ENCODE results near the gene PCBP3. TPM values are rescaled to one million over a fixed set of nuclear protein-coding genes. Genes with fewer than 3 reads are reported as not detected.

The PCBP3 gene
- total RNA-seq, 1 donor from 2014 or later: 4.6 TPM

DNA sequence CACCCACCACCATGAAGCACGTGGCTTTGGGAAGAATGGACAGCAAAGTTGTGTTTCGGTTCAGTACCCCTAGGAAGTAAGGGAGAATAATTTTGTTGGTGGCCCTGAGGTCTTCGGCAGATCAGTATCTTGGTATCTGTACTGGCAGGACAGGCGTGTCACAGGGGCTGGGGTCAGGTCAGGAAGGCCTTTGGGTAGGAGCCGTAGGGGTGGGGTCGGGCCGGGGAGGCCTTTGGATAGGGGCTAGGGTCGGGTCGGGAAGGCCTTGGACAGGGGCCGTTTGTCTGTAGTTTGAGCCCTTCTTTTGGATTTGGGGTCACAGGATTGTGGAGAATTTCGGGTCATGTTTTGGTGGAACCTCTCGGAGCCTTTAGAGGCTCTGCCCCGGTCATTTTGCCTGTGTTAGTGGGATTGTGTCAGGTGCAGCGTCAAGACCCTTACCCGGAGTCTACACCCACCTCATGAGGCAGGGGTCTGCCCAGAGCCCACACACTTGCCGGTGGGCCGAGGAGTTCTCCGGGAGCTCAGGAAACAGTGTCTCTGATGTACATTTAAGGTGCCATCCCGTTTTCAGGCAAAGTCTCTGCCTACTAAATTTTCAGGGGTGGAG, 262.8 kb downstream of the PCBP3 start:
- Histone ChIP-seq H4K20me1 (ENCODE audit: low read depth) (no peaks in the 10 kb centered on the region), H3K79me2 (ENCODE audit: low read depth) (no peaks in the 10 kb centered on the region), H2AFZ (replicated peaks) (no peak overlapping the region), H3K4me1 (no peaks in the 10 kb centered on the region), H3K4me2 (no peak overlapping the region), H3K9ac (no peak overlapping the region), H3K36me3 (no peaks in the 10 kb centered on the region), H3K27ac (no peak overlapping the region), H3K27me3 (no peaks in the 10 kb centered on the region), H3K9me3 (ENCODE audit: low read depth) (no peaks in the 10 kb centered on the region), H3K4me3 (no peak overlapping the region), H3F3A (ENCODE audit: low read depth) (no peaks in the 10 kb centered on the region)
- TF ChIP-seq, protein P1, sequence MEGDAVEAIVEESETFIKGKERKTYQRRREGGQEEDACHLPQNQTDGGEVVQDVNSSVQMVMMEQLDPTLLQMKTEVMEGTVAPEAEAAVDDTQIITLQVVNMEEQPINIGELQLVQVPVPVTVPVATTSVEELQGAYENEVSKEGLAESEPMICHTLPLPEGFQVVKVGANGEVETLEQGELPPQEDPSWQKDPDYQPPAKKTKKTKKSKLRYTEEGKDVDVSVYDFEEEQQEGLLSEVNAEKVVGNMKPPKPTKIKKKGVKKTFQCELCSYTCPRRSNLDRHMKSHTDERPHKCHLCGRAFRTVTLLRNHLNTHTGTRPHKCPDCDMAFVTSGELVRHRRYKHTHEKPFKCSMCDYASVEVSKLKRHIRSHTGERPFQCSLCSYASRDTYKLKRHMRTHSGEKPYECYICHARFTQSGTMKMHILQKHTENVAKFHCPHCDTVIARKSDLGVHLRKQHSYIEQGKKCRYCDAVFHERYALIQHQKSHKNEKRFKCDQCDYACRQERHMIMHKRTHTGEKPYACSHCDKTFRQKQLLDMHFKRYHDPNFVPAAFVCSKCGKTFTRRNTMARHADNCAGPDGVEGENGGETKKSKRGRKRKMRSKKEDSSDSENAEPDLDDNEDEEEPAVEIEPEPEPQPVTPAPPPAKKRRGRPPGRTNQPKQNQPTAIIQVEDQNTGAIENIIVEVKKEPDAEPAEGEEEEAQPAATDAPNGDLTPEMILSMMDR (IDR thresholded peaks at IDR 0.05): no peak
- TF ChIP-seq EZH2phosphoT487 (IDR thresholded peaks at IDR 0.05): no peak
- no peak for TF ChIP-seq EZH2 (IDR thresholded peaks at IDR 0.05)
- H3K27ac Mint-ChIP-seq: peak overlapping the region; percentile 65
- H3K36me3 Mint-ChIP-seq: no peaks in the 10 kb centered on the region
- H3K4me1 Mint-ChIP-seq: no peaks in the 10 kb centered on the region
- no peaks in the 10 kb centered on the region for H3K9me3 Mint-ChIP-seq
- no peak for DNase-seq (ENCODE audit: low spot score)
- H3K4me3 Mint-ChIP-seq: no peak overlapping the region
- peaks cover 4% of the 10 kb centered on the region for H3K27me3 Mint-ChIP-seq (ENCODE audit: insufficient read depth, low read depth)

DNA sequence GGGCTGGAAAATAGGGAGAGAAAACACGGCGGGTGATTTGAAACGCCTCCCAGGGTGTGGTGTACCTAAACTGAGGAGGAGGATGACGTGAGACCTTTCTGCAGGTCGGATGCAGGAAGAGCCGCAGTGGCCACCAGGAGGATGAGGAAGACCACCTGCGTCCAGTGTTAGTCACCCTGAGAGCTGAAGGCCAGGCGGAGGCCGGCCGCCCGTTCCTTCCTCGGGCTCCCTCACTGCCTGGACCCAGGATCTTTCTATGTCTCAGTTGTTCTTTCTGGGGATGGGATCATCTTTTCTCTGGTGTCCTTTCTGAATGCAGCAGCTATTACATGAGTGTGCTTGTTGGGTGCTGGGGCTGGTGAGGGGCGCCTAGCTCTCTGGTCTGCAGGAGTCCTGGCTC, 263.3 kb downstream of the PCBP3 start:
- Histone ChIP-seq H3K4me3 (no peak overlapping the region), H3K9ac (no peak overlapping the region), H3K27me3 (no peaks in the 10 kb centered on the region), H3K4me2 (no peak overlapping the region), H3K9me3 (ENCODE audit: low read depth) (no peaks in the 10 kb centered on the region), H2AFZ (replicated peaks) (no peak overlapping the region), H4K20me1 (ENCODE audit: low read depth) (no peaks in the 10 kb centered on the region), H3K4me1 (no peaks in the 10 kb centered on the region), H3F3A (ENCODE audit: low read depth) (no peaks in the 10 kb centered on the region), H3K27ac (no peak overlapping the region), H3K79me2 (ENCODE audit: low read depth) (no peaks in the 10 kb centered on the region), H3K36me3 (no peaks in the 10 kb centered on the region)
- H3K4me1 Mint-ChIP-seq: no peaks in the 10 kb centered on the region
- no peaks in the 10 kb centered on the region for H3K36me3 Mint-ChIP-seq
- no peak overlapping the region for H3K27ac Mint-ChIP-seq
- DNase-seq (ENCODE audit: low spot score): no peak
- TF ChIP-seq EZH2 (IDR thresholded peaks at IDR 0.05): no peak
- TF ChIP-seq, protein P1 (IDR thresholded peaks at IDR 0.05): no peak
- no peak for TF ChIP-seq EZH2phosphoT487 (IDR thresholded peaks at IDR 0.05)
- H3K27me3 Mint-ChIP-seq (ENCODE audit: insufficient read depth, low read depth): peaks cover 5% of the 10 kb centered on the region
- H3K9me3 Mint-ChIP-seq: no peaks in the 10 kb centered on the region
- no peak overlapping the region for H3K4me3 Mint-ChIP-seq

- Mint-ChIP-seq H3K27me3 (ENCODE audit: insufficient read depth, low read depth) (peaks cover 5% of the 10 kb centered on the region), H3K36me3 (no peaks in the 10 kb centered on the region), H3K27ac (no peak overlapping the region), H3K9me3 (no peaks in the 10 kb centered on the region), H3K4me3 (no peak overlapping the region), H3K4me1 (peaks cover 2% of the 10 kb centered on the region)
- Histone ChIP-seq H3K4me2 (no peak overlapping the region), H3K9me3 (ENCODE audit: low read depth) (no peaks in the 10 kb centered on the region), H3F3A (ENCODE audit: low read depth) (no peaks in the 10 kb centered on the region), H3K79me2 (ENCODE audit: low read depth) (no peaks in the 10 kb centered on the region), H3K36me3 (no peaks in the 10 kb centered on the region), H3K4me3 (no peak overlapping the region), H3K27ac (no peak overlapping the region), H2AFZ (replicated peaks) (no peak overlapping the region), H3K9ac (no peak overlapping the region), H3K4me1 (no peaks in the 10 kb centered on the region), H3K27me3 (no peaks in the 10 kb centered on the region), H4K20me1 (ENCODE audit: low read depth) (no peaks in the 10 kb centered on the region)
- TF ChIP-seq, protein P1 (IDR thresholded peaks at IDR 0.05): no peak
- no peak for TF ChIP-seq EZH2 (IDR thresholded peaks at IDR 0.05)
- no peak for TF ChIP-seq EZH2phosphoT487 (IDR thresholded peaks at IDR 0.05)
- DNase-seq (ENCODE audit: low spot score): no peak
These were observed 265.2 kb downstream of the PCBP3 start for GRCh38 chr21:45908536-45909237.
